Measurements from ENCODE around the gene KRTAP4-7. TPM values are rescaled to one million over a fixed set of nuclear protein-coding genes. Genes with fewer than 3 reads are reported as not detected.
"Not testable (repeated sequence)": the region's sequence is repeated elsewhere in the genome, so short reads cannot be mapped to it uniquely, and the experiment has no call there.

Gene KRTAP4-7
- total and polyA plus RNA-seq, 8 donors: not detected

- Histone ChIP-seq H3K9me3 (no peaks in the 10 kb centered on the region), H3K4me3 (no peak overlapping the region), H3K4me1 (no peaks in the 10 kb centered on the region), H3K27ac (no peak overlapping the region), H3K36me3 (no peaks in the 10 kb centered on the region), H3K27me3 (no peaks in the 10 kb centered on the region)
- TF ChIP-seq, protein P1, sequence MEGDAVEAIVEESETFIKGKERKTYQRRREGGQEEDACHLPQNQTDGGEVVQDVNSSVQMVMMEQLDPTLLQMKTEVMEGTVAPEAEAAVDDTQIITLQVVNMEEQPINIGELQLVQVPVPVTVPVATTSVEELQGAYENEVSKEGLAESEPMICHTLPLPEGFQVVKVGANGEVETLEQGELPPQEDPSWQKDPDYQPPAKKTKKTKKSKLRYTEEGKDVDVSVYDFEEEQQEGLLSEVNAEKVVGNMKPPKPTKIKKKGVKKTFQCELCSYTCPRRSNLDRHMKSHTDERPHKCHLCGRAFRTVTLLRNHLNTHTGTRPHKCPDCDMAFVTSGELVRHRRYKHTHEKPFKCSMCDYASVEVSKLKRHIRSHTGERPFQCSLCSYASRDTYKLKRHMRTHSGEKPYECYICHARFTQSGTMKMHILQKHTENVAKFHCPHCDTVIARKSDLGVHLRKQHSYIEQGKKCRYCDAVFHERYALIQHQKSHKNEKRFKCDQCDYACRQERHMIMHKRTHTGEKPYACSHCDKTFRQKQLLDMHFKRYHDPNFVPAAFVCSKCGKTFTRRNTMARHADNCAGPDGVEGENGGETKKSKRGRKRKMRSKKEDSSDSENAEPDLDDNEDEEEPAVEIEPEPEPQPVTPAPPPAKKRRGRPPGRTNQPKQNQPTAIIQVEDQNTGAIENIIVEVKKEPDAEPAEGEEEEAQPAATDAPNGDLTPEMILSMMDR (IDR thresholded peaks at IDR 0.05): no peak
- ATAC-seq (no peak), FAIRE-seq (no peak), DNase-seq (no peak)
- intact Hi-C loops (cut with DNase I): no loop called here
- WGBS, 2 donors: 81 to 88% methylated on average over 3 of the region's 3 CpGs
These were observed 14.9 kb upstream of the KRTAP4-7 start for GRCh38 chr17:41069031-41069430.

DNA sequence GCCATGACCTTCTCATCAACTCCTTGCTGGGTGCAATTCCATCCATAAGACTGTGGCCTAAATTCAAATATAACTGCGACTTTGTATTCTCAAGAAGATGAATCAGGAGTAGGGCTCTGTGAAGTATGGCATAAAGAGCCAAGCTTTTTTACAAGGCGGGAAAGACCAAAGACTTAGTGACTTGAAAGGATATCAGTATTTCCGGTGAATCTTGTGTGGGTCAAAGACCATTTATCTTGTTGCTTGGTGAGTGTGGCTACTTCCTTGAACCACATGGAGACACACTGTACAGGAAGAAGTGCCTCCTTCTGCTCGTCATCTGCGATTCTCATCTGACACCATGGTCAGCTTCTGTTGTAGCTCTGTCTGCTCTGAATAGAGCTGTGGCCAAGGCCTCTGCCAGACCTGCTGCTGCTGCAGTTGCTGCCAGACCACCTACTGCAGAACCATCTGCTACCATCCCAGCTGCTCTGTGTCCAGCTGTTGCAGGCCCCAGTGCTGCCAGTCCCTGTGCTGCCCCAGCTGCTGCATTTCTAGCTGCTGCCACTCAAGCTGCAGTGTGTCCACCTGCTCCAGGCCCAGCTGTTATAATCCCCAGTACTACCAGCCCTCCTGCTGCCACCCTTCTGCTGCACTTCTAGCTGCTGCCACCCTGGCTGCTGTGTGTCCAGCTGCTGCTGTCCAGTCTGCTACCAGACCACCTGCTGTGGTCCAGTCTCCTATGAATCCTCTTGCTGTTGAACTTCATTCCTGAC is 12.2 kb upstream of the KRTAP4-7 start:
- H3K27ac ChIP-seq: no peak overlapping the region
- H3K27me3 ChIP-seq: peaks cover 0 to 6% (median 0%) of the 10 kb centered on the region in 4 donors
- DNase-seq: no peak
- H3K4me3 ChIP-seq: no peak overlapping the region
- no peak for ATAC-seq
- no peaks in the 10 kb centered on the region for H3K36me3 ChIP-seq
- 86 to 93% methylated on average over 5 of the region's 5 CpGs for WGBS, 2 donors
- FAIRE-seq: no peak
- intact Hi-C loops (cut with DNase I): no loop called here
- H3K9me3 ChIP-seq: no peaks in the 10 kb centered on the region
- TF ChIP-seq, protein P1 (IDR thresholded peaks at IDR 0.05): no peak
- no peaks in the 10 kb centered on the region for H3K4me1 ChIP-seq

GRCh38 chr17:41073676-41074075 is 10.3 kb upstream of the KRTAP4-7 start:
- Histone ChIP-seq H3K4me3 (no peak overlapping the region), H3K27me3 (peaks cover 0 to 6% (median 0%) of the 10 kb centered on the region in 4 donors), H3K36me3 (no peaks in the 10 kb centered on the region), H3K9me3 (no peaks in the 10 kb centered on the region), H3K4me1 (no peaks in the 10 kb centered on the region), H3K27ac (no peak overlapping the region)
- intact Hi-C loops (cut with DNase I): no loop called here
- TF ChIP-seq, protein P1 (IDR thresholded peaks at IDR 0.05): no peak
- 80 to 89% methylated on average over 2 of the region's 2 CpGs for WGBS, 2 donors
- ATAC-seq (no peak), DNase-seq (no peak), FAIRE-seq (no peak)

- Histone ChIP-seq H3K9me3 (no peaks in the 10 kb centered on the region), H3K4me1 (no peaks in the 10 kb centered on the region), H3K36me3 (no peaks in the 10 kb centered on the region), H3K27ac (no peak overlapping the region), H3K4me3 (no peak overlapping the region), H3K27me3 (peaks cover 0 to 6% (median 0%) of the 10 kb centered on the region in 4 donors)
- FAIRE-seq: no peak
- intact Hi-C loops (cut with DNase I): no loop called here
- ATAC-seq: no peak
- DNase-seq: no peak
- TF ChIP-seq, protein P1 (IDR thresholded peaks at IDR 0.05): no peak
These were observed 7.2 kb upstream of the KRTAP4-7 start for GRCh38 chr17:41076788-41077187.

DNA sequence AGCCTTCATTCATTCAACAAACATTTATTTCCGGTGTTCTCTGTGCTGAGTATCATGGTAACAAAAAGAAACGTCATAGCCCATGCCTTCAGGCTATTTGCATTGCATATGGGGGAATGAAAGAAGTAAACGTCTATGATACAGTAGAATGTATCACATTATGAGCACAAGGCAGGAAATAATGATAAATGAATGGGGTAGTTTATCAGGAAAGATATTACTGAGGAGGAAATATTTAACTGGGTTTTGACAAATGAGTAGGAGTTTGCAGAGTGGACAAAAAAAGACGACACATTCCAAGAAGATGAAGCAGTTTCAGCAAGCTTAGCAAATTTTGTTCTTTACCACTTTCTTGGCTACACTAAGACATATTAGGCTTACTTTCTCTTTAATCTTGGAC is 1.3 kb upstream of the KRTAP4-7 start:
- no peak overlapping the region for H3K27ac ChIP-seq
- WGBS, 2 donors: 37 to 40% methylated on average over 4 of the region's 4 CpGs
- no peaks in the 10 kb centered on the region for H3K27me3 ChIP-seq
- FAIRE-seq: no peak
- no peak for DNase-seq
- no peaks in the 10 kb centered on the region for H3K36me3 ChIP-seq
- intact Hi-C loops (cut with DNase I): no loop called here
- H3K4me1 ChIP-seq: no peaks in the 10 kb centered on the region
- ATAC-seq: no peak
- TF ChIP-seq, protein P1 (IDR thresholded peaks at IDR 0.05): no peak
- H3K9me3 ChIP-seq: no peaks in the 10 kb centered on the region
- H3K4me3 ChIP-seq: no peak overlapping the region

GRCh38 chr17:41083427-41083826 is 523 bp upstream of the KRTAP4-7 start:
- DNase-seq; H3K27me3 ChIP-seq; ATAC-seq; H3K9me3 ChIP-seq; H3K4me1 ChIP-seq; FAIRE-seq; H3K4me3 ChIP-seq; intact Hi-C loops (cut with DNase I); H3K27ac ChIP-seq; H3K36me3 ChIP-seq: not testable (repeated sequence)
- WGBS, 2 donors: 45 to 56% methylated on average over 2 of the region's 2 CpGs

DNA sequence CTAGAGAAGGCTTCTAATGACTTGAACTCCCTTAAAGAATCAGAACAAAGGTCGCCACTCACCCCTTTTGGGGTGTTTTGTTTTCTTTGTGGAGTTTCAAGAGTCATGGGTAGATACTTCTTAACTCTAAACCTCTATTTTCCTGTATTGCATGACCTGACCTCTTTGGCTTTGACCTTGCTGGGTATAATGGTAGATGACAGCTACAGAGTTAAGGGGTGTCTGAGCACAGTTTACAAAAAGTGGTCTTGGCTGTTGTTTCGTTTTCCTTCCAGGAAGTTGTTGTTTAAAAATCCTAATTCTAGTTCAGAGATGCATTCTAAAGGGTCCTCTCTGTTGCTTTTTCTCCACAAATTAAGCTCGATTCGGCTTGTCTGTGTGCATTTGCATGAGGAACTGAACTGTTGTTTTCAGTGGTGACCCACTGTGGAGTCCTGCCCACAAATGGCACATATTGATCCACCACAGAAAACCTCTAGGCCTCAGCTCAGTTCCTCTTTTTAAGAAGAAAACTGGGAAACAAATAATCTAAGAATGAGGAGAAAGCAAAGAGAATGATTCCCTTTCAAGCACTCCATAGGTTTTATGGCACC is 4.9 kb downstream of the KRTAP4-7 start:
- H3K4me3 ChIP-seq; H3K27ac ChIP-seq; DNase-seq; ATAC-seq; H3K27me3 ChIP-seq; H3K9me3 ChIP-seq; intact Hi-C loops (cut with DNase I); FAIRE-seq; H3K4me1 ChIP-seq; H3K36me3 ChIP-seq: not testable (repeated sequence)
- WGBS, 2 donors: 60 to 65% methylated on average over 4 of the region's 4 CpGs
